GM12878 (cell line): Measurements from ENCODE around the gene ETDC. TPM values are rescaled to one million over a fixed set of nuclear protein-coding genes. Genes with fewer than 3 reads are reported as not detected.

Experiments used
- ATAC-seq: fragments of 200-7000 bp; cut with Tn5 transposase; 3 replicates; pipeline ENCODE4 v1.9.1; 2020; ENCODE audit warnings: mild to moderate bottlenecking, moderate library complexity
- BruUV-seq: library from RNA; stranded (reverse); fragments of 400-500 nt; replicated peaks from 2 replicates; lab custom pipeline; 2021; lab: Mats Ljungman, UMichigan
- CTCF ChIA-PET: fragments of 300-600 bp; sonication (Branson Sonifier 250); formaldehyde crosslinking; extraction: SDS; loops from one replicate; lab custom pipeline; 2021; ENCODE audit warnings: inconsistent platforms; lab: Yijun Ruan, JAX
- POLR2A ChIA-PET: fragments of 350-600 bp; formaldehyde crosslinking; extraction: SDS; loops from one replicate; lab custom pipeline; 2021; ENCODE audit warnings: inconsistent platforms; lab: Charles Lee
- RAD21 ChIA-PET: fragments of 300-600 bp; sonication (Branson Sonifier 250); formaldehyde crosslinking; loops from one replicate; lab custom pipeline; 2023; ENCODE audit warnings: antibody characterized with exemption; ENCODE audit not compliant: unreplicated experiment; lab: Charles Lee
- SMC1A ChIA-PET: fragments of 300-600 bp; sonication (Branson Sonifier 250); formaldehyde crosslinking; loops from one replicate; lab custom pipeline; 2023; ENCODE audit not compliant: unreplicated experiment, uncharacterized antibody; lab: Charles Lee
- DNase-seq: peaks from one replicate; pipeline ENCODE4 v3.0.0-alpha.2; 2011; ENCODE audit warnings: low read depth, low spot score
- FAIRE-seq: peaks from 3 replicates; lab custom pipeline; 2011; peaks lifted over from hg19 to GRCh38; lab: Jason Lieb, UNC
- H2AFZ ChIP-seq: 2 replicates; pipeline ENCODE4 v1.6.0; 2011; ENCODE audit warnings: low read depth, low read length, control low read depth; ENCODE audit not compliant: control insufficient read depth
- H3K27ac ChIP-seq: 2 replicates; pipeline ENCODE4 v1.5.1; 2011; ENCODE audit warnings: control low read depth; ENCODE audit not compliant: control insufficient read depth, insufficient read depth
- H3K27me3 ChIP-seq, 2 experiments: replicated peaks in 1 of 2; 2 replicates each; pipeline versions ENCODE4 v1.6.0 to v1.6.1; 2011; ENCODE audit warnings: low read length in 1 of 2; ENCODE audit not compliant: control insufficient read depth in 2 of 2, insufficient read depth in 2 of 2
- H3K36me3 ChIP-seq, 2 experiments: 2 replicates each; pipeline ENCODE4 v1.5.1; 2011; ENCODE audit warnings: low read length in 1 of 2; ENCODE audit not compliant: control insufficient read depth in 2 of 2, insufficient read depth in 2 of 2
- H3K4me1 ChIP-seq: 2 replicates; pipeline ENCODE4 v1.6.1; 2011; ENCODE audit warnings: mild to moderate bottlenecking, low read length, moderate library complexity, mixed read lengths; ENCODE audit not compliant: control insufficient read depth, insufficient read depth
- H3K4me2 ChIP-seq: 2 replicates; pipeline ENCODE4 v1.6.0; 2011; ENCODE audit warnings: control low read depth; ENCODE audit not compliant: control insufficient read depth, insufficient read depth
- H3K4me3 ChIP-seq: fragments of 200-600 bp; sonication (generic); 2 replicates; pipeline ENCODE4 v1.5.1; 2016
- H3K79me2 ChIP-seq: 2 replicates; pipeline ENCODE4 v1.6.0; 2011; ENCODE audit warnings: low read length; ENCODE audit not compliant: control insufficient read depth, insufficient read depth
- H3K9ac ChIP-seq: 2 replicates; pipeline ENCODE4 v1.8.0; 2011; ENCODE audit warnings: low read length, control low read depth, mixed read lengths; ENCODE audit not compliant: control insufficient read depth, insufficient read depth
- H3K9me3 ChIP-seq: replicated peaks from 3 replicates; pipeline ENCODE4 v1.5.1; 2011; ENCODE audit warnings: mild to moderate bottlenecking, low read length; ENCODE audit not compliant: control insufficient read depth, insufficient read depth
- H4K20me1 ChIP-seq: 2 replicates; pipeline ENCODE4 v1.6.0; 2011; ENCODE audit not compliant: control insufficient read depth, insufficient read depth
- HDAC2 ChIP-seq: fragments of 200-600 bp; sonication (generic); IDR thresholded peaks from 2 replicates; pipeline ENCODE4 v1.6.1; 2017
- MTA3 ChIP-seq: IDR thresholded peaks from 2 replicates; pipeline ENCODE4 v1.6.1; 2012; ENCODE audit warnings: low read length, inconsistent platforms, borderline replicate concordance
- MXI1 ChIP-seq: fragments of 150-350 bp; IDR thresholded peaks from 2 replicates; pipeline ENCODE4 v1.6.1; 2011; ENCODE audit warnings: low read depth, mild to moderate bottlenecking, inconsistent platforms, low read length, improper control_type of control experiment
- NR2F1 ChIP-seq: fragments of 450-650 bp; conservative IDR thresholded peaks from 2 replicates; pipeline ENCODE4 v1.6.1; 2017; ENCODE audit warnings: mild to moderate bottlenecking
- POU2F2 ChIP-seq: IDR thresholded peaks from 3 replicates; pipeline ENCODE4 v1.6.1; 2011; ENCODE audit warnings: low read depth, mild to moderate bottlenecking, low read length, borderline replicate concordance
- RUNX3 ChIP-seq: IDR thresholded peaks from 2 replicates; pipeline ENCODE4 v1.6.1; 2012; ENCODE audit warnings: low read length, inconsistent platforms
- in situ Hi-C: fragments of 300-500 bp; cut with MboI; formaldehyde crosslinking; loops from 9 replicates; pipeline ENCODE4 v1.14.3; 2018; ENCODE audit warnings: mixed read lengths
- intact Hi-C: fragments of 100-400 bp; cut with micrococcal nuclease; formaldehyde crosslinking; loops from one replicate; pipeline ENCODE4 v1.14.2; 2022; ENCODE audit not compliant: unreplicated experiment
- polyA plus RNA-seq, 11 experiments: library from polyadenylated mRNA; depleted of rRNA in 4 of 11; unstranded in 6 of 11; stranded (reverse) in 5 of 11; fragments of >200 nt; fragmentation: Nextera tagmentation in 4 of 11; fragmentation: Illumina TruSeq in 1 of 11; extraction: Ambion mirVana in 4 of 11; extraction: Trizol in 1 of 11; gene quantifications; 1 replicate in 1 of 11; 2 replicates in 10 of 11; pipeline versions ENCODE4 v1.2.1 to v1.2.3, GENCODE V29; 2011 to 2016; ENCODE audit warnings: inconsistent platforms in 2 of 11, missing spikeins in 2 of 11, low read depth in 1 of 11
- total RNA-seq, 4 experiments: library from RNA; depleted of rRNA in 3 of 4; stranded (reverse); fragments of >200 nt in 3 of 4; fragmentation: Illumina TruSeq in 1 of 4; extraction: Trizol in 1 of 4; gene quantifications; 2 replicates each; pipeline versions ENCODE4 v1.2.1 to v1.2.3, GENCODE V29; 2013 to 2021

Gene ETDC
- total and polyA plus RNA-seq, 10 of the 15 experiments (the other 5 are each of a cell fraction or from before 2014, with no cell fraction given), result not detected

DNA sequence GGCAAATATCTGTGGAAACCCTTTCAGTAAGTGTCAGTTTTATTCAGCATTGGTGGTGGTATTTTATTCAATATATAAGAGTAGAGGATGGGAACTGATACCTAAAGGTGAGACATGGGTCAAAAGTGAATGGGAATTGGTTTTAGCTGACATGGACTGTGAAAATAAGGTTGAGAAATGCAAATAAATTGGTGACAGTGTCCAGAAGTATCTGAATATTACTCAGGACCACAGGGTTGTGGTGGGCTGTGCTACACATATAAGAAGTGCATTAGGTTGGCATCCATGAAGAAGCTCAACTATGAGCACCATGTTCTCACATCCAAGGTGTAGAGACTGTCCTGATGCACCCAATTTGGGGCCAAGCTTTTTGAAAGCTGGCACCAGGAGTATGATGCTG lies 45.0 kb downstream of the ETDC start:
- no peak for FAIRE-seq

More for the DNA sequence above, 45.0 kb downstream of the ETDC start:
- in situ Hi-C loops (no loop called here), intact Hi-C loops (no loop called here)
- H2AFZ ChIP-seq, result no peak overlapping the region
- RAD21 ChIA-PET, result interaction anchor here (0.6 kb wide), 1 partner anchor 522 kb away, joined by 4 read pairs; no protein-coding TSS in a partner anchor
- ATAC-seq, result peak; percentile 65
- no peaks in the 10 kb centered on the region for H3K9me3 ChIP-seq
- peaks cover 4% of the 10 kb centered on the region; the same call in 1 of the 2 replicates for H3K4me1 ChIP-seq
- CTCF ChIA-PET, result no interaction called here
- no peak overlapping the region for H3K27ac ChIP-seq
- no peaks in the 10 kb centered on the region for H3K27me3 ChIP-seq
- no TSS peak for BruUV-seq
- no peaks in the 10 kb centered on the region for H4K20me1 ChIP-seq
- H3K4me2 ChIP-seq, result 0 out of 2 replicates have a peak overlapping the region, but pooled peaks have one; percentile 7
- H3K4me3 ChIP-seq, result no peak overlapping the region
- no peak for DNase-seq
- H3K79me2 ChIP-seq, result no peaks in the 10 kb centered on the region
- SMC1A ChIA-PET, result no interaction called here
- POLR2A ChIA-PET, result no interaction called here
- H3K36me3 ChIP-seq, result no peaks in the 10 kb centered on the region
- H3K9ac ChIP-seq, result no peak overlapping the region
- TF ChIP-seq MXI1 (no peak), NR2F1 (peak; percentile 68; the same call in 1 of the 2 replicates), RUNX3 (peak; percentile 40; the same call in 1 of the 2 replicates), POU2F2 (0 out of 3 replicates have a peak, but pooled peaks have one; percentile 46), HDAC2 (no peak), MTA3 (no peak)

Other genes with a start within 250 kb of the ETDC start
Only the 7 nearest of the 8 such genes appear.
- gene SMIM10L2B, start 210.8 kb upstream of the ETDC start, total RNA-seq (2014; rRNA removed), result not detected in 2 replicates
- gene SMIM10L2B, start 210.8 kb upstream of the ETDC start, total RNA-seq (2014; rRNA removed; fragmentation: Illumina TruSeq; extraction: Trizol), result not detected in 2 replicates
- gene SMIM10L2B, start 210.8 kb upstream of the ETDC start, total RNA-seq (2021), result not detected in 2 replicates
- gene SMIM10L2B, start 210.8 kb upstream of the ETDC start, polyA plus RNA-seq (2011; rRNA removed), result not detected in 2 replicates
- gene SMIM10L2B, start 210.8 kb upstream of the ETDC start, polyA plus RNA-seq (2014; fragmentation: Illumina TruSeq; extraction: Trizol), result not detected in 2 replicates
- not detected for gene SMIM10L2B, start 210.8 kb upstream of the ETDC start, polyA plus RNA-seq (2014; fragmentation: Nextera tagmentation; extraction: Ambion mirVana)
- gene SMIM10L2B, start 210.8 kb upstream of the ETDC start, polyA plus RNA-seq (2014; rRNA removed), result not detected in 2 replicates
- gene SMIM10L2B, start 210.8 kb upstream of the ETDC start, polyA plus RNA-seq (2016; fragmentation: Nextera tagmentation; extraction: Ambion mirVana), result not detected
- not detected in 2 replicates for gene ETDB, start 189.0 kb upstream of the ETDC start, total RNA-seq (2014; rRNA removed)
- not detected in 2 replicates for gene ETDB, start 189.0 kb upstream of the ETDC start, total RNA-seq (2014; rRNA removed; fragmentation: Illumina TruSeq; extraction: Trizol)
- not detected in 2 replicates for gene ETDB, start 189.0 kb upstream of the ETDC start, total RNA-seq (2021)
- not detected in 2 replicates for gene ETDB, start 189.0 kb upstream of the ETDC start, polyA plus RNA-seq (2011; rRNA removed)
- gene ETDB, start 189.0 kb upstream of the ETDC start, polyA plus RNA-seq (2014; fragmentation: Illumina TruSeq; extraction: Trizol), result not detected in 2 replicates
- not detected for gene ETDB, start 189.0 kb upstream of the ETDC start, polyA plus RNA-seq (2014; fragmentation: Nextera tagmentation; extraction: Ambion mirVana)
- gene ETDB, start 189.0 kb upstream of the ETDC start, polyA plus RNA-seq (2014; rRNA removed), result not detected in 2 replicates
- gene ETDB, start 189.0 kb upstream of the ETDC start, polyA plus RNA-seq (2016; fragmentation: Nextera tagmentation; extraction: Ambion mirVana), result not detected
- gene CT55, start 138.1 kb upstream of the ETDC start, total RNA-seq (2014; rRNA removed), result not detected in 2 replicates
- not detected in 2 replicates for gene CT55, start 138.1 kb upstream of the ETDC start, total RNA-seq (2014; rRNA removed; fragmentation: Illumina TruSeq; extraction: Trizol)
- gene CT55, start 138.1 kb upstream of the ETDC start, total RNA-seq (2021), result not detected in 2 replicates
- gene CT55, start 138.1 kb upstream of the ETDC start, polyA plus RNA-seq (2011; rRNA removed), result not detected in 2 replicates
- gene CT55, start 138.1 kb upstream of the ETDC start, polyA plus RNA-seq (2014; fragmentation: Illumina TruSeq; extraction: Trizol), result not detected in 2 replicates
- not detected for gene CT55, start 138.1 kb upstream of the ETDC start, polyA plus RNA-seq (2014; fragmentation: Nextera tagmentation; extraction: Ambion mirVana)
- not detected in 2 replicates for gene CT55, start 138.1 kb upstream of the ETDC start, polyA plus RNA-seq (2014; rRNA removed)
- gene CT55, start 138.1 kb upstream of the ETDC start, polyA plus RNA-seq (2016; fragmentation: Nextera tagmentation; extraction: Ambion mirVana), result not detected
- gene ETDA, start 57.4 kb upstream of the ETDC start, total RNA-seq (2014; rRNA removed), result not detected in 2 replicates
- gene ETDA, start 57.4 kb upstream of the ETDC start, total RNA-seq (2014; rRNA removed; fragmentation: Illumina TruSeq; extraction: Trizol), result not detected in 2 replicates
- gene ETDA, start 57.4 kb upstream of the ETDC start, total RNA-seq (2021), result not detected in 2 replicates
- gene ETDA, start 57.4 kb upstream of the ETDC start, polyA plus RNA-seq (2011; rRNA removed), result not detected in 2 replicates
- gene ETDA, start 57.4 kb upstream of the ETDC start, polyA plus RNA-seq (2014; fragmentation: Illumina TruSeq; extraction: Trizol), result not detected in 2 replicates
- not detected for gene ETDA, start 57.4 kb upstream of the ETDC start, polyA plus RNA-seq (2014; fragmentation: Nextera tagmentation; extraction: Ambion mirVana)
- gene ETDA, start 57.4 kb upstream of the ETDC start, polyA plus RNA-seq (2014; rRNA removed), result not detected in 2 replicates
- not detected for gene ETDA, start 57.4 kb upstream of the ETDC start, polyA plus RNA-seq (2016; fragmentation: Nextera tagmentation; extraction: Ambion mirVana)
- gene ZNF75D, start 34.6 kb downstream of the ETDC start, total RNA-seq (2014; rRNA removed), result 3.9 and 4.1 TPM in 2 replicates
- gene ZNF75D, start 34.6 kb downstream of the ETDC start, total RNA-seq (2014; rRNA removed; fragmentation: Illumina TruSeq; extraction: Trizol), result 4.7 and 5.0 TPM in 2 replicates
- gene ZNF75D, start 34.6 kb downstream of the ETDC start, total RNA-seq (2021), result 3.7 and 4.0 TPM in 2 replicates
- gene ZNF75D, start 34.6 kb downstream of the ETDC start, polyA plus RNA-seq (2011; rRNA removed), result 12.3 and 18.1 TPM in 2 replicates
- 5.0 and 6.7 TPM in 2 replicates for gene ZNF75D, start 34.6 kb downstream of the ETDC start, polyA plus RNA-seq (2014; fragmentation: Illumina TruSeq; extraction: Trizol)
- 1 to 10 TPM; 1.7 to 3.0 TPM for gene ZNF75D, start 34.6 kb downstream of the ETDC start, polyA plus RNA-seq (2014; fragmentation: Nextera tagmentation; extraction: Ambion mirVana)
- gene ZNF75D, start 34.6 kb downstream of the ETDC start, polyA plus RNA-seq (2014; rRNA removed), result 3.9 and 4.5 TPM in 2 replicates
- 1 to 10 TPM; 4.4 to 4.7 TPM for gene ZNF75D, start 34.6 kb downstream of the ETDC start, polyA plus RNA-seq (2016; fragmentation: Nextera tagmentation; extraction: Ambion mirVana)
- gene ZNF449, start 35.3 kb downstream of the ETDC start, total RNA-seq (2014; rRNA removed), result 2.4 and 3.4 TPM in 2 replicates
- gene ZNF449, start 35.3 kb downstream of the ETDC start, total RNA-seq (2014; rRNA removed; fragmentation: Illumina TruSeq; extraction: Trizol), result 3.1 and 3.2 TPM in 2 replicates
- 1.8 and 2.2 TPM in 2 replicates for gene ZNF449, start 35.3 kb downstream of the ETDC start, total RNA-seq (2021)
- 4.4 and 6.6 TPM in 2 replicates for gene ZNF449, start 35.3 kb downstream of the ETDC start, polyA plus RNA-seq (2011; rRNA removed)
- gene ZNF449, start 35.3 kb downstream of the ETDC start, polyA plus RNA-seq (2014; fragmentation: Illumina TruSeq; extraction: Trizol), result 3.2 and 4.5 TPM in 2 replicates
- 1 to 10 TPM; 1.0 to 1.1 TPM for gene ZNF449, start 35.3 kb downstream of the ETDC start, polyA plus RNA-seq (2014; fragmentation: Nextera tagmentation; extraction: Ambion mirVana)
- gene ZNF449, start 35.3 kb downstream of the ETDC start, polyA plus RNA-seq (2014; rRNA removed), result 1.7 and 3.0 TPM in 2 replicates
- gene ZNF449, start 35.3 kb downstream of the ETDC start, polyA plus RNA-seq (2016; fragmentation: Nextera tagmentation; extraction: Ambion mirVana), result 1 to 10 TPM; 2.4 to 3.3 TPM
- gene SMIM10L2A, start 112.5 kb downstream of the ETDC start, total RNA-seq (2014; rRNA removed), result 0.05 TPM in 1 of 2 replicates, not detected in the other
- not detected in 2 replicates for gene SMIM10L2A, start 112.5 kb downstream of the ETDC start, total RNA-seq (2014; rRNA removed; fragmentation: Illumina TruSeq; extraction: Trizol)
- gene SMIM10L2A, start 112.5 kb downstream of the ETDC start, total RNA-seq (2021), result 0.03 TPM in 2 replicates
- gene SMIM10L2A, start 112.5 kb downstream of the ETDC start, polyA plus RNA-seq (2011; rRNA removed), result 0.05 and 0.06 TPM in 2 replicates
- not detected in 2 replicates for gene SMIM10L2A, start 112.5 kb downstream of the ETDC start, polyA plus RNA-seq (2014; fragmentation: Illumina TruSeq; extraction: Trizol)
- under 1 TPM in 1 of 2 experiments, not detected in 1; 0.02 TPM for gene SMIM10L2A, start 112.5 kb downstream of the ETDC start, polyA plus RNA-seq (2014; fragmentation: Nextera tagmentation; extraction: Ambion mirVana)
- gene SMIM10L2A, start 112.5 kb downstream of the ETDC start, polyA plus RNA-seq (2014; rRNA removed), result not detected in 2 replicates
- not detected for gene SMIM10L2A, start 112.5 kb downstream of the ETDC start, polyA plus RNA-seq (2016; fragmentation: Nextera tagmentation; extraction: Ambion mirVana)